ENCODE data around the gene JARID2.

- no peak for TF ChIP-seq CTCF (IDR thresholded peaks at IDR 0.05)
- no peak for TF ChIP-seq POLR2A (IDR thresholded peaks at IDR 0.05)
Measured at GRCh38 chr6:15344831-15345230, 99.0 kb downstream of the JARID2 start.

Measured in heart left ventricle (tissue), 13 donors.